Fibroblast of lung (primary cell): ENCODE data around the gene THAP4. TPM values are rescaled to one million over a fixed set of nuclear protein-coding genes. Genes with fewer than 3 reads are reported as not detected.
A peak's percentile ranks its signal among the peaks of the same experiment; 100 is the strongest.

Experiments used
- DNase-seq, 2 donors: peaks; one replicate each; pipeline versions ENCODE4 v3.0.0 to v3.0.0-alpha.2; 2010; ENCODE audit warnings: low read depth in 2 of 2
- H2AFZ ChIP-seq: 2 replicates; pipeline ENCODE4 v1.5.1; 2012; ENCODE audit warnings: low read length, control low read depth, inconsistent platforms
- H3K27ac ChIP-seq: 2 replicates; pipeline ENCODE4 v1.5.1; 2011; ENCODE audit warnings: low read length, control low read depth; ENCODE audit not compliant: insufficient read depth
- H3K27me3 ChIP-seq: 2 replicates; pipeline ENCODE4 v1.5.1; 2011; ENCODE audit warnings: mild to moderate bottlenecking, low read length; ENCODE audit not compliant: control insufficient read depth, insufficient read depth
- H3K36me3 ChIP-seq: 2 replicates; pipeline ENCODE4 v1.5.1; 2011; ENCODE audit warnings: low read length; ENCODE audit not compliant: control insufficient read depth, insufficient read depth
- H3K4me1 ChIP-seq: 2 replicates; pipeline ENCODE4 v1.5.1; 2011; ENCODE audit warnings: low read length; ENCODE audit not compliant: control insufficient read depth, insufficient read depth; ENCODE audit errors: extremely low read depth
- H3K4me2 ChIP-seq: 2 replicates; pipeline ENCODE4 v1.5.1; 2011; ENCODE audit warnings: low read length, control low read depth; ENCODE audit not compliant: insufficient read depth; ENCODE audit errors: extremely low read depth
- H3K4me3 ChIP-seq, 4 experiments: fragments of 200-600 bp in 1 of 4; sonication (generic) in 1 of 4; replicated peaks in 1 of 4; 2 replicates each; pipeline ENCODE4 v1.5.1; 2011 to 2016; ENCODE audit warnings: low read length in 4 of 4, low read depth in 3 of 4, mild to moderate bottlenecking in 3 of 4, control low read depth in 2 of 4, inconsistent platforms in 1 of 4, mixed read lengths in 1 of 4; ENCODE audit not compliant: insufficient read depth in 1 of 4; ENCODE audit errors: control extremely low read depth in 1 of 4
- H3K79me2 ChIP-seq: 2 replicates; pipeline ENCODE4 v1.5.1; 2012; ENCODE audit warnings: mild to moderate bottlenecking, low read length, inconsistent platforms; ENCODE audit not compliant: control insufficient read depth, insufficient read depth
- H3K9ac ChIP-seq: 2 replicates; pipeline ENCODE4 v1.5.1; 2011; ENCODE audit warnings: mild to moderate bottlenecking, low read length, control low read depth; ENCODE audit not compliant: insufficient read depth
- H3K9me3 ChIP-seq: 2 replicates; pipeline ENCODE4 v1.5.1; 2012; ENCODE audit warnings: low read depth, low read length; ENCODE audit not compliant: control insufficient read depth, insufficient read depth
- H4K20me1 ChIP-seq: 2 replicates; pipeline ENCODE4 v1.5.1; 2011; ENCODE audit warnings: low read length; ENCODE audit not compliant: control insufficient read depth, insufficient read depth; ENCODE audit errors: extremely low read depth
- CTCF ChIP-seq, 2 donors: IDR thresholded peaks in 1 of 2; conservative IDR thresholded peaks in 1 of 2; 1 replicate in 1 of 2; 2 replicates in 1 of 2; pipeline ENCODE4 v1.5.1; 2011 to 2012; ENCODE audit warnings: low read length in 2 of 2, control low read depth in 1 of 2, inconsistent platforms in 1 of 2, low read depth in 1 of 2, mild to moderate bottlenecking in 1 of 2
- EZH2 ChIP-seq: IDR thresholded peaks from 2 replicates; pipeline ENCODE4 v1.5.1; 2012; ENCODE audit warnings: low read length, control low read depth, mild to moderate bottlenecking; ENCODE audit errors: missing control alignments
- polyA plus RNA-seq, 2 donors: library from polyadenylated mRNA; depleted of rRNA in 1 of 2; stranded (reverse) in 1 of 2; unstranded in 1 of 2; fragments of >200 nt; gene quantifications; 2 replicates each; pipeline ENCODE4 v1.2.1, GENCODE V29; 2011 to 2012; ENCODE audit warnings: missing spikeins in 1 of 2
- total RNA-seq: library from RNA; depleted of rRNA; stranded (reverse); fragments of >200 nt; gene quantifications from 2 replicates; pipeline ENCODE4 v1.2.1, GENCODE V29; 2014

Gene THAP4
- total and polyA plus RNA-seq, 2 donors (not counting 1 experiment from before 2014, with no cell fraction given) = 19.3 to 47.7 TPM

GRCh38 chr2:241635756-241636155 lies 1.2 kb downstream of the THAP4 start:
- peak in 1 of 2 donors; percentile 37 for DNase-seq
- Histone ChIP-seq H3K4me2 (peak overlapping the region; percentile 97), H4K20me1 (no peaks in the 10 kb centered on the region), H2AFZ (no peak overlapping the region), H3K9ac (peak overlapping the region; percentile 85), H3K27me3 (no peaks in the 10 kb centered on the region), H3K4me3 (peak overlapping the region; percentile 85 to 94 (median 90)), H3K4me1 (no peaks in the 10 kb centered on the region), H3K27ac (peak overlapping the region; percentile 50), H3K9me3 (no peaks in the 10 kb centered on the region), H3K36me3 (peaks cover 14% of the 10 kb centered on the region), H3K79me2 (peaks cover 74% of the 10 kb centered on the region)
- no peak for TF ChIP-seq EZH2
- no peak for TF ChIP-seq CTCF (conservative IDR thresholded peaks at IDR 0.05 in 1 of 2, IDR thresholded peaks at IDR 0.05 in 1 of 2; ENCODE audit: low read depth in 1 of 2, low read length in 2 of 2)

- H3K27ac ChIP-seq = no peak overlapping the region
- H3K79me2 ChIP-seq = peaks cover 56% of the 10 kb centered on the region
- no peak overlapping the region for H3K9ac ChIP-seq
- no peaks in the 10 kb centered on the region for H3K27me3 ChIP-seq
- H3K36me3 ChIP-seq = peaks cover 14% of the 10 kb centered on the region
- no peaks in the 10 kb centered on the region for H4K20me1 ChIP-seq
- TF ChIP-seq CTCF (conservative IDR thresholded peaks at IDR 0.05 in 1 of 2, IDR thresholded peaks at IDR 0.05 in 1 of 2; ENCODE audit: low read depth in 1 of 2, low read length in 2 of 2) (no peak), EZH2 (no peak)
- H3K4me3 ChIP-seq = no peak overlapping the region
- H2AFZ ChIP-seq = no peak overlapping the region
- no peak for DNase-seq
- H3K4me2 ChIP-seq = no peak overlapping the region
- peaks cover 7% of the 10 kb centered on the region for H3K4me1 ChIP-seq
- no peaks in the 10 kb centered on the region for H3K9me3 ChIP-seq
Measured at GRCh38 chr2:241633561-241633960, 3.4 kb downstream of the THAP4 start.

GRCh38 chr2:241632478-241633325 lies 4.3 kb downstream of the THAP4 start:
- Histone ChIP-seq H4K20me1 (no peaks in the 10 kb centered on the region), H3K4me2 (no peak overlapping the region), H2AFZ (no peak overlapping the region), H3K79me2 (peaks cover 55% of the 10 kb centered on the region), H3K9ac (no peak overlapping the region), H3K27me3 (no peaks in the 10 kb centered on the region), H3K4me3 (no peak overlapping the region), H3K36me3 (peaks cover 14% of the 10 kb centered on the region), H3K9me3 (no peaks in the 10 kb centered on the region), H3K4me1 (peaks cover 7% of the 10 kb centered on the region), H3K27ac (no peak overlapping the region)
- TF ChIP-seq EZH2 (no peak), CTCF (conservative IDR thresholded peaks at IDR 0.05 in 1 of 2, IDR thresholded peaks at IDR 0.05 in 1 of 2; ENCODE audit: low read depth in 1 of 2, low read length in 2 of 2) (no peak)
- no peak for DNase-seq
